CD4-positive, alpha-beta T cell (primary cell): Measurements from ENCODE around the gene COL6A2. TPM values are rescaled to one million over a fixed set of nuclear protein-coding genes. Genes with fewer than 3 reads are reported as not detected.
"Not testable (repeated sequence)": the region's sequence is repeated elsewhere in the genome, so short reads cannot be mapped to it uniquely, and the experiment has no call there.

Source experiments
- ATAC-seq: fragments of 200-7000 bp; cut with Tn5 transposase; one replicate; pipeline ENCODE4 v1.10.0; 2022; ENCODE audit warnings: mild to moderate bottlenecking; ENCODE audit not compliant: poor library complexity
- CTCF ChIA-PET: fragments of 350-600 bp; sonication (Branson Sonifier 250); formaldehyde crosslinking; loops from one replicate; lab custom pipeline; 2021; ENCODE audit warnings: antibody characterized with exemption, inconsistent platforms; lab: Charles Lee
- POLR2A ChIA-PET: fragments of 350-600 bp; sonication (Branson Sonifier 250); formaldehyde crosslinking; loops from one replicate; lab custom pipeline; 2021; ENCODE audit warnings: antibody characterized with exemption, inconsistent platforms; lab: Charles Lee
- DNase-seq, 14 experiments: peaks; one replicate each; pipeline ENCODE4 v3.0.0-alpha.2; 2013 to 2020; ENCODE audit warnings: mixed read lengths in 2 of 14
- H3K27ac ChIP-seq, 2 donors: one replicate each; pipeline versions ENCODE4 v1.5.1 to v1.7.0; 2013; ENCODE audit warnings: low read length in 2 of 2, low read depth in 1 of 2, mild to moderate bottlenecking in 1 of 2
- H3K27me3 ChIP-seq, 2 experiments: 1 replicate in 1 of 2; 2 replicates in 1 of 2; pipeline versions ENCODE4 v1.6.1 to v1.7.0; 2013; ENCODE audit warnings: low read length in 2 of 2, control low read depth in 1 of 2, mild to moderate bottlenecking in 1 of 2, moderate library complexity in 1 of 2; ENCODE audit not compliant: insufficient read depth in 2 of 2, control insufficient read depth in 1 of 2
- H3K36me3 ChIP-seq: one replicate; pipeline ENCODE4 v1.6.1; 2013; ENCODE audit warnings: low read length, control low read depth; ENCODE audit not compliant: insufficient read depth
- H3K4me1 ChIP-seq: one replicate; pipeline ENCODE4 v1.6.1; 2013; ENCODE audit warnings: low read length, control low read depth; ENCODE audit not compliant: insufficient read depth
- H3K4me3 ChIP-seq: one replicate; pipeline ENCODE4 v1.5.1; 2013; ENCODE audit warnings: mild to moderate bottlenecking, low read length, moderate library complexity
- H3K9me3 ChIP-seq, 2 experiments: 1 replicate in 1 of 2; 2 replicates in 1 of 2; pipeline versions ENCODE4 v1.6.1 to v1.7.0; 2013; ENCODE audit warnings: low read length in 2 of 2, mild to moderate bottlenecking in 2 of 2, control low read depth in 1 of 2, moderate library complexity in 1 of 2; ENCODE audit not compliant: control insufficient read depth in 1 of 2, insufficient read depth in 1 of 2
- H3K27ac Mint-ChIP-seq: one replicate; pipeline ENCODE4 v1.8.0; 2020; ENCODE audit warnings: mixed read lengths
- H3K27me3 Mint-ChIP-seq: one replicate; pipeline ENCODE4 v1.8.0; 2021; ENCODE audit warnings: mixed read lengths
- H3K36me3 Mint-ChIP-seq: one replicate; pipeline ENCODE4 v1.8.0; 2021; ENCODE audit warnings: low read depth, mixed read lengths
- H3K4me1 Mint-ChIP-seq: one replicate; pipeline ENCODE4 v1.8.0; 2021; ENCODE audit warnings: low read depth, mixed read lengths
- H3K4me3 Mint-ChIP-seq: one replicate; pipeline ENCODE4 v1.8.0; 2020; ENCODE audit warnings: mild to moderate bottlenecking, mixed read lengths
- H3K9me3 Mint-ChIP-seq: one replicate; pipeline ENCODE4 v1.8.0; 2020; ENCODE audit warnings: mixed read lengths
- intact Hi-C, 2 experiments: fragments of 100-400 bp; cut with DNase I in 1 of 2; cut with micrococcal nuclease in 1 of 2; formaldehyde crosslinking; loops; one replicate each; pipeline versions ENCODE4 v1.15.1 to v1.9.0; 2023 to 2025; cut with DNase I, micrococcal nuclease
- total RNA-seq, 174 experiments: library from RNA in 2 of 174; stranded (reverse) in 2 of 174; gene quantifications; one replicate each; pipeline ENCODE4 v1.2.3 and lab custom pipeline; 2021 to 2026
- TF ChIP-seq, protein P1 (sequence below): fragments of 200-600 bp; IDR thresholded peaks from one replicate; pipeline ENCODE4 v1.8.0; 2022; ENCODE audit warnings: antibody characterized with exemption, mild to moderate bottlenecking

Gene COL6A2
- total RNA-seq, 2 experiments from 2014 or later: 24.1 to 26.4 TPM

DNA sequence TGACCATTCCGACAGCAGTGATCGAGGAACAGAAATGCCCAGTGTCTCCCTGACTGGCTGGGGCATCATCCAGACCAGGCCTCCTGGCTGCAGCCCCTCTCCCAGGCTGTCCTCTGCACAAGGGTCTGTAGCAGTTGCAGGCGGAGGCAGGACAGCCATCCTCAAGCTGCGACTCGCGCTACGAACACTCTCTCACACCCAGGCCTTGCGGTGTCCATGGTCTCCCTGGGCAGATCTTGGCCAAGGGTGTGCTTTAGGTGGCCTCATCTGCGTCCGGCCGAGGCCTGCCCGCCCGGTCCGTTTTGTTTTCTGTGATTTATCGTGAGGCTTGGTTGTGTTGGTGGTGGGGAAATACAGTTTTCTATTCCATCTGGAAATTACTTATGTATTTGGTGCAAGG is 41.8 kb downstream of the COL6A2 start:
- DNase-seq (no peak), ATAC-seq (no peak)
- intact Hi-C loops: loop anchor here in 1 of 2 experiments (5.0 to 10.0 kb wide), 3 partner anchors 88 to 167 kb away; partner anchors contain the start of genes LSS, MCM3AP and YBEY
- Histone ChIP-seq H3K36me3 (no peaks in the 10 kb centered on the region), H3K27ac (no peak overlapping the region), H3K9me3 (peaks cover 0 to 5% of the 10 kb centered on the region in 2 experiments), H3K4me3 (no peak overlapping the region), H3K4me1 (peaks cover 12% of the 10 kb centered on the region), H3K27me3 (peaks cover 0 to 3% of the 10 kb centered on the region in 2 experiments)
- Mint-ChIP-seq H3K27ac (no peak overlapping the region), H3K36me3 (no peaks in the 10 kb centered on the region), H3K4me1 (peaks cover 8% of the 10 kb centered on the region), H3K27me3 (peaks cover 4% of the 10 kb centered on the region), H3K9me3 (no peaks in the 10 kb centered on the region), H3K4me3 (no peak overlapping the region)
- TF ChIP-seq, protein P1, sequence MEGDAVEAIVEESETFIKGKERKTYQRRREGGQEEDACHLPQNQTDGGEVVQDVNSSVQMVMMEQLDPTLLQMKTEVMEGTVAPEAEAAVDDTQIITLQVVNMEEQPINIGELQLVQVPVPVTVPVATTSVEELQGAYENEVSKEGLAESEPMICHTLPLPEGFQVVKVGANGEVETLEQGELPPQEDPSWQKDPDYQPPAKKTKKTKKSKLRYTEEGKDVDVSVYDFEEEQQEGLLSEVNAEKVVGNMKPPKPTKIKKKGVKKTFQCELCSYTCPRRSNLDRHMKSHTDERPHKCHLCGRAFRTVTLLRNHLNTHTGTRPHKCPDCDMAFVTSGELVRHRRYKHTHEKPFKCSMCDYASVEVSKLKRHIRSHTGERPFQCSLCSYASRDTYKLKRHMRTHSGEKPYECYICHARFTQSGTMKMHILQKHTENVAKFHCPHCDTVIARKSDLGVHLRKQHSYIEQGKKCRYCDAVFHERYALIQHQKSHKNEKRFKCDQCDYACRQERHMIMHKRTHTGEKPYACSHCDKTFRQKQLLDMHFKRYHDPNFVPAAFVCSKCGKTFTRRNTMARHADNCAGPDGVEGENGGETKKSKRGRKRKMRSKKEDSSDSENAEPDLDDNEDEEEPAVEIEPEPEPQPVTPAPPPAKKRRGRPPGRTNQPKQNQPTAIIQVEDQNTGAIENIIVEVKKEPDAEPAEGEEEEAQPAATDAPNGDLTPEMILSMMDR: no peak
- POLR2A ChIA-PET: no interaction called here
- CTCF ChIA-PET: no interaction called here

DNA sequence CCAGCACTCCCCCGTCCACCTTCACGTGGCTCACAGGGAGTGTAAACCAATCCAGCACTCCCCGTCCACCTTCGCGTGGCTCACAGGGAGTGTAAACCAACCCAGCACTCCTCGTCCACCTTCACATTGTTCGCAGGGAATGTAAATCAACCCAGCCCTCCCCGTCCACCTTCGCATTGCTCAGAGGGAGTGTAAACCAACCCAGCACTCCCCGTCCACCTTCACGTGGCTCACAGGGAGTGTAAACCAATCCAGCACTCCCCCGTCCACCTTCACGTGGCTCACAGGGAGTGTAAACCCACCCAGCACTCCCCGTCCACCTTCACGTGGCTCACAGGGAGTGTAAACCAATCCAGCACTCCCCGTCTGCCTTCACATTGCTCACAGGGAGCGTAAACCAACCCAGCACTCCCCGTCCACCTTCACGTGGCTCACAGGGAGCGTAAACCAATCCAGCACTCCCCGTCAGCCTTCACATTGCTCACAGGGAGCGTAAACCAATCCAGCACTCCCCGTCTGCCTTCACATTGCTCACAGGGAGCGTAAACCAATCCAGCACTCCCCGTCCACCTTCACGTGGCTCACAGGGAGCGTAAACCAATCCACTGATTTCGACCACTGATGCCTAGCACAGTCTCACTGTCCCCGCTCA is 42.6 kb downstream of the COL6A2 start:
- intact Hi-C loops: loop anchor here in 1 of 2 experiments (5.0 to 10.0 kb wide), 3 partner anchors 87 to 168 kb away; partner anchors contain the start of genes LSS, MCM3AP and YBEY
- H3K4me1 Mint-ChIP-seq, H3K36me3 Mint-ChIP-seq, H3K4me3 ChIP-seq, H3K27me3 ChIP-seq, H3K27me3 Mint-ChIP-seq, CTCF ChIA-PET, ATAC-seq, H3K9me3 Mint-ChIP-seq, POLR2A ChIA-PET, H3K36me3 ChIP-seq, H3K4me3 Mint-ChIP-seq, H3K9me3 ChIP-seq, H3K27ac ChIP-seq, H3K27ac Mint-ChIP-seq, DNase-seq: not testable (repeated sequence)
- peaks cover 12% of the 10 kb centered on the region for H3K4me1 ChIP-seq

DNA sequence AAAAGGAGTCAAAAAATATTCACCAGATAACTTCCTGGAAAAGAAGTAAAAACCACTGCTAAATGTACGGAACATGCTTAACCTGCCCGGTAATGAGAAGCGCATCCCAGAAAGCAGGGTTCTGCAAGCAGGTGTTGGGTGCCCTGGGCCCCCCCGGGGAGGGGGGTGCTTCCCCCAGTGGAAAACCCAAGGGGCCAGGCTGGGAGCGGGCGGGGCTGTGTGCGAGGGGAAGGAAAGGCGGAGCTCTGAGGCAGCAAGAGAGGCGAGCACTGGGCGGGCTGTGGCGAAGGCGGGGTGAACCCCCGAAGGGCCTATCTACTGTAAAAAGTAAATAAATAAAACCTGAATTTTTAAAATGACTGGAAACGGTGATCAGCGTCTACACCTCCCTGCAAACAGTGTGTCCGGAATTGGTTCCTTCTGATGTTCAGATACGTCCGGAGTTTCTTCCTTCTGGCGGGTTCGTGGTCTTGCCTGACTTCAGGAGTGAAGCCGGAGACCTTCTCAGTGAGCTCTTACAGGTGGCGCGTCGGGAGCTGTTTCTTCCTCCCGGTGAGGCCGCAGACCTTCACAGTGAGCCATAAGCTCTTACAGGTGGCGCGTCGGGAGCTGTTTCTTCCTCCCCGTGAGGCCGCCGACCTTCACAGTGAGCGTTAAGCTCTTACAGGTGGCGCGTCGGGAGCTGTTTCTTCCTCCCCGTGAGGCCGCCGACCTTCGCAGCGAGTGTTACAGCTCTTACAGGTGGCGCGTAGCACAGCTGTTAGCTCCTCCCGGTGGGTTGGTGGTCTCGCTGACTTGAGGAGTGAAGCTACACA is 44.1 kb downstream of the COL6A2 start:
- Mint-ChIP-seq H3K27ac (no peak overlapping the region), H3K27me3 (no peaks in the 10 kb centered on the region), H3K4me3 (no peak overlapping the region), H3K4me1 (peaks cover 8% of the 10 kb centered on the region), H3K9me3 (no peaks in the 10 kb centered on the region), H3K36me3 (no peaks in the 10 kb centered on the region)
- CTCF ChIA-PET: interaction anchor here (2.4 kb wide), 1 partner anchor 11 kb away, joined by 9 read pairs; no protein-coding TSS in a partner anchor
- DNase-seq: no peak
- Histone ChIP-seq H3K27me3 (peaks cover 0 to 2% of the 10 kb centered on the region in 2 experiments), H3K9me3 (peaks cover 0 to 5% of the 10 kb centered on the region in 2 experiments), H3K36me3 (no peaks in the 10 kb centered on the region), H3K4me3 (no peak overlapping the region), H3K27ac (no peak overlapping the region), H3K4me1 (peaks cover 12% of the 10 kb centered on the region)
- intact Hi-C loops: loop anchor here in 1 of 2 experiments (5.0 to 10.0 kb wide), 3 partner anchors 85 to 170 kb away; partner anchors contain the start of genes LSS, MCM3AP and YBEY
- TF ChIP-seq, protein P1: no peak
- POLR2A ChIA-PET: no interaction called here
- ATAC-seq: no peak
